GM06990 (cell line): ENCODE measurements around the gene MAST1.
"Not testable (repeated sequence)": the region's sequence is repeated elsewhere in the genome, so short reads cannot be mapped to it uniquely, and the experiment has no call there.

Source experiments
- DNase-seq: peaks from one replicate; pipeline ENCODE4 v3.0.0-alpha.2; 2011; ENCODE audit not compliant: insufficient read length; ENCODE audit errors: extremely low read depth
- H3K27me3 ChIP-seq: replicated peaks from 2 replicates; pipeline ENCODE4 v1.6.0; 2011; ENCODE audit warnings: low read length; ENCODE audit not compliant: control insufficient read depth, insufficient read depth
- H3K36me3 ChIP-seq: 2 replicates; pipeline ENCODE4 v1.5.1; 2011; ENCODE audit warnings: low read length; ENCODE audit not compliant: control insufficient read depth, insufficient read depth
- H3K4me3 ChIP-seq: replicated peaks from 2 replicates; pipeline ENCODE4 v1.5.1; 2011; ENCODE audit warnings: low read depth, mild to moderate bottlenecking, control low read depth, low read length
- TF ChIP-seq, protein P1 (sequence below): IDR thresholded peaks from 2 replicates; pipeline ENCODE4 v1.5.1; 2011; ENCODE audit warnings: low read length, control low read depth, mild to moderate bottlenecking, inconsistent platforms; ENCODE audit not compliant: insufficient read depth, poor library complexity, severe bottlenecking

Gene MAST1

DNA sequence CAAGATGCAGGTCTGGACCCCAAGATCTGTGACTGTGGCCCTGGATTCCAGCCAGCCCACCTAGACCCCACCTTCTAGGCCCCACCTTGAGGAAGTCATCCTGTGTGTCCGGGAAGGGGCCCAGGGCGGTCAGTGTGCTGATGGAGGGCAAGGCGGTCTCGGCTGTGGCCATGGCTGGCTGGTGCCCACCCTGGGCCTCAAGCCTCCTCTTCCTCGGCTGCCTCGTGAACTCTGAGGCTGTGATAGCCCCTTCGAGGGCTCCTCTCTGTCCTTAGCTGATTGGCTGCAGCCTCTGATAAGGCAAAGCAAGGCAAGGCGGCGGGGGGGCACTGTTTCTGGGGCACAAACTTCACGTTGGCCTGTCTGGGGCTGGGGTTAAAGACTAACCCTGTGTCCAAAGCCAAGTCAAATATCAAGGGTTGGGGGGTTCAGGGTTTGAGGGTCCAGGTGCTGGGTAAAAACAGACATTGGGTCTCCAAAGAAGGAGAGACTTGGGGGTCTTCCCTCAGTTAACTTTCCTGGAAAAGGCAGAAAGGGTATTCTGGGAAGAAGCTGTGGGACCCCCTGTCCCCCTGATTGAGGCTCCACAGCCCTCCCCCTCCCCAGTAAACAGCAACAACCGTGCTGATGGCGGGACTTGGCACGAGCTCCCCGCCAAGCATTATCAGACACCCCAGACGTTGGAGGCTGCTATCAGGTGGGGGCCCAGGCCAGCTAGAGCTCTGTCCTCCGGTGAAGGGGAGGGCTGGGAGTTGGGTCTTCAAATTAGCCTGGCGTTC is 48.8 kb downstream of the MAST1 start, which contains the start of gene KLF1:
Gene KLF1, minus strand, starts transcription at position 233 of the 779 bp plus-strand sequence. Its CDS starts 61 bp downstream, at position 172.
- Histone ChIP-seq H3K36me3 (no peaks in the 10 kb centered on the region), H3K4me3 (no peak within 1 kb of the TSS), H3K27me3 (no peaks in the 10 kb centered on the region)
- no peak for DNase-seq
- TF ChIP-seq, protein P1, sequence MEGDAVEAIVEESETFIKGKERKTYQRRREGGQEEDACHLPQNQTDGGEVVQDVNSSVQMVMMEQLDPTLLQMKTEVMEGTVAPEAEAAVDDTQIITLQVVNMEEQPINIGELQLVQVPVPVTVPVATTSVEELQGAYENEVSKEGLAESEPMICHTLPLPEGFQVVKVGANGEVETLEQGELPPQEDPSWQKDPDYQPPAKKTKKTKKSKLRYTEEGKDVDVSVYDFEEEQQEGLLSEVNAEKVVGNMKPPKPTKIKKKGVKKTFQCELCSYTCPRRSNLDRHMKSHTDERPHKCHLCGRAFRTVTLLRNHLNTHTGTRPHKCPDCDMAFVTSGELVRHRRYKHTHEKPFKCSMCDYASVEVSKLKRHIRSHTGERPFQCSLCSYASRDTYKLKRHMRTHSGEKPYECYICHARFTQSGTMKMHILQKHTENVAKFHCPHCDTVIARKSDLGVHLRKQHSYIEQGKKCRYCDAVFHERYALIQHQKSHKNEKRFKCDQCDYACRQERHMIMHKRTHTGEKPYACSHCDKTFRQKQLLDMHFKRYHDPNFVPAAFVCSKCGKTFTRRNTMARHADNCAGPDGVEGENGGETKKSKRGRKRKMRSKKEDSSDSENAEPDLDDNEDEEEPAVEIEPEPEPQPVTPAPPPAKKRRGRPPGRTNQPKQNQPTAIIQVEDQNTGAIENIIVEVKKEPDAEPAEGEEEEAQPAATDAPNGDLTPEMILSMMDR = no peak

DNA sequence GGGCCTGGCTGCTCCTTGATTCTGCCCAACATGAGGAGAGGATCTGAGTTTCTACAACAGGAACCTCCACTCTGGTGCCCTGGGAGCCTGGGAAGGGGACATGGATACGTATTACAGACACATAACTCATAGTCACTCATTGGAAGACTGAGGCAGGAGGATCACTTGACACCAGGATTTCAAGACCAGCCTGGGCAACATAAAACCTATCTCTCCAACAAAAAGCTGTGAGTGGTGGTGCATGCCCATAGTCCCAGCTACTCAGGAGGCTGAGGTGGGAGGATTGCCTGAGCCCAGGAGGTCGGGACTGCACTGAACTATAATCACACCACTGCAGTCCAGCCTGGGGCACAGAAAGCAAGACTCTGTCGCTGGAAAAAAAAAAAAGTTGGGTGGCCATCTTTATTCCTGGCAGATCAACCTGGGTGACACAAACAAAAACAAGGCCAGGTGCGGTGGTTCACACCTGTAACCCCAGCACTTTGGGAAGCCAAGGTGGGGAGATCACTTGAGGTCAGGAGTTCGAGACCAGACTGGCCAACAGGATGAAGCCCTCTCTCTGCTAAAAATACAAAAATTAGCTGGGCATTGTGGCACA is 49.8 kb downstream of the MAST1 start:
- H3K27me3 ChIP-seq = no peaks in the 10 kb centered on the region
- H3K36me3 ChIP-seq = no peaks in the 10 kb centered on the region
- TF ChIP-seq, protein P1 = no peak
- no peak for DNase-seq
- no peak overlapping the region for H3K4me3 ChIP-seq

DNA sequence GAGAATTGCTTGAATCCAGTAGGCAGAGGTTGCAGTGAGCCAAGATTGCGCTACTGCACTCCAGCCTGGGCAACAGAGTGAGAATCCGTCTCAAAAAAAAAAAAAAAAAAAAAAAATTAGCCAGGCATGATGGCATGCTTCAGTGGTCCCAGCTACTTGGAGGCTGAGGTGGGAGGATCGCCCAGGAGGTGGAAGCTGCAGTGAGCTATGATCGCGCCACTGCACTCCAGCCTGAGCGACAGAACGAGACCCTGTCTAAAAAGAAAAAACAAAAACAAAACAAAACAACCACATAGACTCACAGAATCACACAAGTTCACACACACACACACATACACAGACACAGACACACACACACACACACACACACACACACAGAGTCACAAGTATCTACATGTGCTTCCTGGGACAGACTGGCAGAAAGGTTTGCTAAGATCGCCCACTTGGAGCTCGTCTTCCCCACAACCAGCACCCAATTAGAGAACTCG is 52.0 kb downstream of the MAST1 start:
- H3K27me3 ChIP-seq, H3K36me3 ChIP-seq, DNase-seq: not testable (repeated sequence)
- H3K4me3 ChIP-seq = peak overlapping the region; percentile 60

DNA sequence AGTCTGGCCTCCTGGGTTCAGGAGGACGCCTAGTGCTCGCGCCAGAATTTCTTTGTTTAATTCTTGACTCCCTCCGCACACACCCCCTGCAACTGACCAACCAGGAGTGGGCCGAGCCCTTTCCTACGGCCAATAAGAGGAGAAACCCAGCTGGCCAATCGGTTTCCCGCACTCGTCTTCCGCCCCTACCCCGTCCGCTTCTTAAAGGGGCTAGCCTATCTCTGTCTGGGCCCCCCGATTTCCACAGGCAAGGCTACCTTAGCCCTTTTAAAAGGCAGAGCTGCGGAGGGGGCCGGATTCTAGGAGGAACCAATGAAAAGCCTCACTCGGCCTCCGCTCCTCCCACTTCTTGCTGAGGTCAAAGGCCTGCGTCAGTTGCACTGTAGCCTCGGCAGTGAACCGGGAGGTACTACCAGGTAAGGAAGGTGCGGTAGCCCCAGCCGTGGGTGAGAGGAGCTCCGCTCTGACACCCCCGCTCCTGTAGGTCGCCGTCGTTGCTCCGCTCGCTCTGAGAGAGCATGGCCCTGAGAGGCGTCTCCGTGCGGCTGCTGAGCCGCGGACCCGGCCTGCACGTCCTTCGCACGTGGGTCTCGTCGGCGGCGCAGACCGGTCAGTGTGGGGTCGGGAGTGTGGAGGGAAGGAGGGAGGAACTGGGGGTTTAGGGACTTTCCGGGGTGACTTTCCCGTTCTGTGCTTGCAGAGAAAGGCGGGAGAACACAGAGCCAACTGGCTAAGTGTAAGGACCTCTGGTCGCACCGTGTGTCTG is 52.7 kb downstream of the MAST1 start, which contains the start of gene GCDH:
Gene GCDH, plus strand, starts transcription at position 374 of the 766 bp plus-strand sequence. Its CDS starts 145 bp downstream, at position 519.
- DNase-seq = peak; percentile 90
- TF ChIP-seq, protein P1 = no peak
- Histone ChIP-seq H3K27me3 (no peaks in the 10 kb centered on the region), H3K4me3 (peak within 1 kb of the TSS; percentile 98), H3K36me3 (peaks cover 5% of the 10 kb centered on the region)

DNA sequence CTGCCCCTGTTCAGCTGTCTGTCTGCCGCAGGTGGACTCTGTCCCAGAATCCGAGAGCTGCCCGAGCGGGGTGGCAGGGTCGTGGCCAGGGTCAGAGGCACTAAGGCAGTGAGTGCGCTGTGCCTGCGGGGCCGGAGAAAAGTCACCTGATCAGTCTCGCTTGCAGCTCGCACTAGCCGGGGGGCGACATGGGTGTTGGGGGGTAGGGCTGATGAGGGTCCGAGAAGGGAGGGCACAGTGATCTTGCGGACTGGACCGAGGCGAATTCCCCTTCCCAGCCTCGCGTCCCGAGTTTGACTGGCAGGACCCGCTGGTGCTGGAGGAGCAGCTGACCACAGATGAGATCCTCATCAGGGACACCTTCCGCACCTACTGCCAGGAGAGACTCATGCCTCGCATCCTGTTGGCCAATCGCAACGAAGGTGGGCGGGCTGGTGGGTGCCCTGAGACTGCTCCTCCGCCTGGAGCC is 53.3 kb downstream of the MAST1 start:
- TF ChIP-seq, protein P1 = no peak
- H3K4me3 ChIP-seq = peak overlapping the region; percentile 98
- H3K27me3 ChIP-seq = no peaks in the 10 kb centered on the region
- H3K36me3 ChIP-seq = peaks cover 10% of the 10 kb centered on the region
- no peak for DNase-seq
